Calu3 (cell line): ENCODE data around the gene STIP1. TPM values are rescaled to one million over a fixed set of nuclear protein-coding genes. Genes with fewer than 3 reads are reported as not detected.
A peak's percentile ranks its signal among the peaks of the same experiment; 100 is the strongest.

Source experiments
- BruUV-seq: library from RNA; stranded (reverse); fragments of 400-500 nt; replicated peaks from 2 replicates; lab custom pipeline; 2021; lab: Mats Ljungman, UMichigan
- CTCF ChIA-PET: fragments of 300-600 bp; sonication (Branson Sonifier 250); formaldehyde crosslinking; loops from one replicate; lab custom pipeline; 2022; ENCODE audit warnings: antibody characterized with exemption; lab: Charles Lee
- DNase-seq: peaks from one replicate; pipeline ENCODE4 v3.0.0; 2022
- H3K27ac Mint-ChIP-seq: one replicate; pipeline ENCODE4 v1.8.0; 2022; ENCODE audit warnings: mixed read lengths; ENCODE audit not compliant: unreplicated experiment
- H3K27me3 Mint-ChIP-seq: one replicate; pipeline ENCODE4 v1.8.0; 2022; ENCODE audit warnings: mixed read lengths; ENCODE audit not compliant: unreplicated experiment
- H3K36me3 Mint-ChIP-seq: one replicate; pipeline ENCODE4 v1.8.0; 2022; ENCODE audit warnings: mild to moderate bottlenecking, moderate library complexity, mixed read lengths; ENCODE audit not compliant: insufficient read depth, unreplicated experiment
- H3K4me1 Mint-ChIP-seq: one replicate; pipeline ENCODE4 v1.8.0; 2022; ENCODE audit warnings: mild to moderate bottlenecking, low read depth, mixed read lengths; ENCODE audit not compliant: unreplicated experiment
- H3K4me3 Mint-ChIP-seq: one replicate; pipeline ENCODE4 v1.8.0; 2022; ENCODE audit warnings: mild to moderate bottlenecking, low read depth, moderate library complexity, mixed read lengths; ENCODE audit not compliant: unreplicated experiment
- H3K9me3 Mint-ChIP-seq: one replicate; pipeline ENCODE4 v1.8.0; 2022; ENCODE audit warnings: low read depth, mixed read lengths; ENCODE audit not compliant: unreplicated experiment
- intact Hi-C: fragments of 100-400 bp; cut with micrococcal nuclease; formaldehyde crosslinking; loops from one replicate; pipeline ENCODE4 v1.10.0; 2022; ENCODE audit not compliant: unreplicated experiment
- total RNA-seq: library from RNA; stranded (reverse); gene quantifications from 2 replicates; pipeline ENCODE4 v1.2.3, GENCODE V29; 2022
- TF ChIP-seq, protein P1 (sequence below): fragments of 200-600 bp; IDR thresholded peaks from one replicate; pipeline ENCODE4 v1.8.0; 2022; ENCODE audit warnings: antibody characterized with exemption; ENCODE audit not compliant: unreplicated experiment

The STIP1 gene
- total RNA-seq, 1 experiment from 2014 or later: 391 TPM

DNA sequence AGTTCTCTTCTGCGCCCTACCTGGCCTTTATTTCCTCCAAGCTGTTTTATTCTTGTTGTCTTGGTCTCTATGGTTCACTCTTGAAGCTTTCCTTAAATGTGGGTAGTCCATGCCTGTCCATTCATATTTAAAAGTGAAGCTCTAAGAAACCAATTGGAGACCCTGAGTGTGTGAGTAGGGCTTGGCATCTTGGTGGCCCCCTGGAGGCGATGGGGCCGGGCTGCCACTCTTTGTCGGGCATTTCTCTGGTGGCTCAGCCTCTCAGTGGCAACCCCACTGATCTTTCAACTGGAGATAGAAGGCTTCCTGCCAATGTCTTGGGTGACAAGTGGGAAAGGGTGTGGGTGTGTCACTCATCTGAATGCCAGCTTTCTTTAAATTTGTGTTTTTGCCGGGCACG is 30.9 kb downstream of the STIP1 start:
- intact Hi-C loops: no loop called here
- Mint-ChIP-seq H3K4me3 (no peak overlapping the region), H3K9me3 (no peaks in the 10 kb centered on the region), H3K36me3 (peaks cover 73% of the 10 kb centered on the region), H3K4me1 (peaks cover 9% of the 10 kb centered on the region), H3K27ac (no peak overlapping the region), H3K27me3 (no peaks in the 10 kb centered on the region)
- CTCF ChIA-PET: interaction anchor here (0.6 to 0.7 kb wide), 2 partner anchors 13 to 40 kb away, joined by 3 read pairs; partner anchors contain the start of gene DNAJC4
- BruUV-seq: no TSS peak
- no peak for DNase-seq
- TF ChIP-seq, protein P1, sequence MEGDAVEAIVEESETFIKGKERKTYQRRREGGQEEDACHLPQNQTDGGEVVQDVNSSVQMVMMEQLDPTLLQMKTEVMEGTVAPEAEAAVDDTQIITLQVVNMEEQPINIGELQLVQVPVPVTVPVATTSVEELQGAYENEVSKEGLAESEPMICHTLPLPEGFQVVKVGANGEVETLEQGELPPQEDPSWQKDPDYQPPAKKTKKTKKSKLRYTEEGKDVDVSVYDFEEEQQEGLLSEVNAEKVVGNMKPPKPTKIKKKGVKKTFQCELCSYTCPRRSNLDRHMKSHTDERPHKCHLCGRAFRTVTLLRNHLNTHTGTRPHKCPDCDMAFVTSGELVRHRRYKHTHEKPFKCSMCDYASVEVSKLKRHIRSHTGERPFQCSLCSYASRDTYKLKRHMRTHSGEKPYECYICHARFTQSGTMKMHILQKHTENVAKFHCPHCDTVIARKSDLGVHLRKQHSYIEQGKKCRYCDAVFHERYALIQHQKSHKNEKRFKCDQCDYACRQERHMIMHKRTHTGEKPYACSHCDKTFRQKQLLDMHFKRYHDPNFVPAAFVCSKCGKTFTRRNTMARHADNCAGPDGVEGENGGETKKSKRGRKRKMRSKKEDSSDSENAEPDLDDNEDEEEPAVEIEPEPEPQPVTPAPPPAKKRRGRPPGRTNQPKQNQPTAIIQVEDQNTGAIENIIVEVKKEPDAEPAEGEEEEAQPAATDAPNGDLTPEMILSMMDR: no peak

DNA sequence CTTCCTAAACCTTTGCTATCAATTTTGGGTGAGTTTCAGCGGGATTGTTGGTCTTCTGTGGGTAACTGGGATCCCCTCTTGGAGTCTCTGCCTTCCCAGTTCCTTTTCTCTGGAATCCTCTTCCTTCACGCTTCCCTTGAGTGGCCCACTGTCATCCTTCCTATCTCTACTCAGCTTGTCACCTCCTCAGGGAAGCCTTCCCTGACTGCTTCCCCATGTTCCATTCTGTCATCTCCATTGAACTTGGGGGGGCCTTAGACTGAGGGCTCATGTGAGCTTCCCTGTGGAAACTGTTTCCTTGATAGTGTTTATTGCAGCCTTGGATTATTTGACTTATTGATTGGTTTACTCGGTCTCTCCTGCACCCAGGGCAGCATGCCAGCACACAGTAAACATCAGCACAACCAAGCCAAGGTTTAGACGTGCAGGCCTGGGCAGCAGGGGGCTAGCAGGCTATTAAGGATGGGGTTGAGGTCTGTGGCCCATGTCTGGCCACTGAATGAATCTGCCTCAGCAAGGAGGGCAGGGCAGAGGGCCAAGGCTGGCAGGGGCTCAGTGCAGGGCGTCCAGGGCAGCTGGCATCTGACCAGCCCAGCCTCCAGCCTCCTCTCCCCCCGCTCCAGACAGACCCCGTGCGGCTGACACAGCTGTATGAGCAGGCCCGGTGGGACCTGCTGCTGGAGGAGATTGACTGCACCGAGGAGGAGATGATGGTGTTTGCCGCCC is 32.8 kb downstream of the STIP1 start:
- TF ChIP-seq, protein P1: no peak
- CTCF ChIA-PET: no interaction called here
- Mint-ChIP-seq H3K27me3 (no peaks in the 10 kb centered on the region), H3K36me3 (peaks cover 89% of the 10 kb centered on the region), H3K9me3 (no peaks in the 10 kb centered on the region), H3K27ac (peak overlapping the region; percentile 19), H3K4me1 (peaks cover 9% of the 10 kb centered on the region), H3K4me3 (no peak overlapping the region)
- no peak for DNase-seq
- no TSS peak for BruUV-seq
- intact Hi-C loops: no loop called here

DNA sequence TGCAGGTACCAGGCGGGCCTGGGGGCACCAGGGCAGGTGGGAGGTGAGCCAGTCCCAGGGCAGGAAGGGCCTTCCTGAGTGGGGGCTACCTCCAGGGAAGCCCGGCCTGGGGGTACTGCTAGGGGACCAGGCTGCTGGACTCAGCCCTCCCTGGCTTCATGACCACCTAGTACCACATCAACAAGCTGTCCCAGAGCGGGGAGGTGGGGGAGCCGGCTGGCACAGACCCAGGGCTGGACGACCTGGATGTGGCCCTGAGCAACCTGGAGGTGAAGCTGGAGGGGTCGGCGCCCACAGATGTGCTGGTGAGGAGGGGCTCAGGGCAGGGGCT is 33.3 kb downstream of the STIP1 start:
- peak overlapping the region; percentile 19 for H3K27ac Mint-ChIP-seq
- H3K9me3 Mint-ChIP-seq: no peaks in the 10 kb centered on the region
- TF ChIP-seq, protein P1: no peak
- intact Hi-C loops: no loop called here
- CTCF ChIA-PET: no interaction called here
- H3K4me1 Mint-ChIP-seq: peaks cover 9% of the 10 kb centered on the region
- no peaks in the 10 kb centered on the region for H3K27me3 Mint-ChIP-seq
- H3K36me3 Mint-ChIP-seq: peaks cover 89% of the 10 kb centered on the region
- no peak for DNase-seq
- BruUV-seq: no TSS peak
- H3K4me3 Mint-ChIP-seq: no peak overlapping the region

DNA sequence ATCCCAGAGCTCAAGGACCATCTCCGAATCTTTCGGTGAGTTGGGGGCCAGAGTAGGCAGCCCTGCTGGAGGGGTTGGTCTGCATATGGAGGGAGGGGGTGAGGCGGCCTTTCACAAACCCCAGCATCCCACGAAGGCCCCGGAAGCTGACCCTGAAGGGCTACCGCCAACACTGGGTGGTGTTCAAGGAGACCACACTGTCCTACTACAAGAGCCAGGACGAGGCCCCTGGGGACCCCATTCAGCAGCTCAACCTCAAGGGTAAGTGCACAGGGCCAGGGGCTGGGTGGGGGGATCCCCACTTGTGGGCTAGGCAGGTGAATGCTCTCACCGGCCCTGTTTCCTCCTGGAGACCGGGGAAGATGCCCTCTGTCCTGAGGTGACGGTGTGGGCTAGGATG is 33.8 kb downstream of the STIP1 start:
- no peak overlapping the region for H3K27ac Mint-ChIP-seq
- CTCF ChIA-PET: interaction anchor here (0.6 kb wide), 1 partner anchor 1080 kb away, joined by 8 read pairs; no protein-coding TSS in a partner anchor
- H3K4me3 Mint-ChIP-seq: no peak overlapping the region

More for the DNA sequence above, 33.8 kb downstream of the STIP1 start:
- H3K9me3 Mint-ChIP-seq: no peaks in the 10 kb centered on the region
- intact Hi-C loops: no loop called here
- no TSS peak for BruUV-seq
- no peak for DNase-seq
- peaks cover 9% of the 10 kb centered on the region for H3K4me1 Mint-ChIP-seq
- no peaks in the 10 kb centered on the region for H3K27me3 Mint-ChIP-seq
- TF ChIP-seq, protein P1: no peak
- peaks cover 90% of the 10 kb centered on the region for H3K36me3 Mint-ChIP-seq
